NCI-H460 (cell line): ENCODE measurements around the gene PARP11. TPM values are rescaled to one million over a fixed set of nuclear protein-coding genes. Genes with fewer than 3 reads are reported as not detected.
A peak's percentile ranks its signal among the peaks of the same experiment; 100 is the strongest.

ENCODE experiments used
- DNase-seq: peaks from one replicate; pipeline ENCODE4 v3.0.0-alpha.2; 2016; ENCODE audit warnings: low read depth; ENCODE audit errors: extremely low read depth
- polyA plus RNA-seq: library from polyadenylated mRNA; depleted of rRNA; stranded (reverse); fragments of >200 nt; gene quantifications from 2 replicates; pipeline ENCODE4 v1.2.3, GENCODE V29; 2014; cell fraction: nucleus; rRNA removed
- total RNA-seq: library from RNA; depleted of rRNA; stranded (reverse); fragments of >200 nt; shearing (Covaris generic); gene quantifications from 2 replicates; pipeline ENCODE4 v1.2.3, GENCODE V29; 2014; rRNA removed

PARP11 gene
- 4.1 and 6.4 TPM in 2 replicates for total RNA-seq
- 0.92 and 1.0 TPM in 2 replicates for polyA plus RNA-seq

DNA sequence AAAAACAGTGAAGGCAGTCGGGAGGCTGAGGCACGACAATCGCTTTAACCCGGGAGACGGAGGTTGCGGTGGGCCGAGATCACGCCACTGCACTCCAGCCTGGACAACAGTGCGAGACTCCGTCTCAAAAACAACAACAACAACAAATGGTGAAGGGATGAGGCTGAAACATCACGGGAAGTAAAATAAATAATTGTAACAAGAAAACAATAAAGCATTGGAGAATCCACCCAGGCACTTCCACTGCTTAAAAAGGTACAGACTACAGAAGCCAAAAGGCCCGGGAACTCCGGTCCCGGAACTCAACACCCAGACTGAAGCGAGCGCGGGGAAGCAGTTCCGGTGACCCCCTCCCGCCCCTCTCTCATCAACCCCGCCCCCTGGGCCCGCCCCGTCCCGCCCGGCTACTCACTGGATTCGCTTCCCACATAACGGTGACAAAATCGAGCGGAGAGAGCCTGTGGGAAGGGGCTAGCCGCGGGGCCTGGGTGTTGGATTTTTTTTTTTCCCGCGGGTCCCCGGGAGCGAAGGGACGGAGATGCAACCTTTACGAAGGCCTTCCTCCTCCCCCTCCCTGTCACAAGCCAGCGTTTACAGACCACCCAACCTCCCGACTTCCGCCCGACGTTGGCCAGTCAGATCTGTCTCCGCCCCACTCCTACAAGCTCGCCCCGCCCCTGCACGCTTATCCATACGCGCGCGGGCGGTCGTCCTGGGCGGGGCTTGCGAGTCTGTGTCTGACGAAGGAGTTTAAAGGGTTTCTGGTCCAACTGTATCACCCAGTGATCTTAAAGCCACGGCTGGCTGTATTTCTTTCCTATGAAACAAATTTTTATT is at the start of gene PARP11:
Gene PARP11 (minus strand): TSS at position 600 of the 837 bp plus-strand sequence. CDS start 170 bp downstream, at position 430.
- peak; percentile 86 for DNase-seq

DNA sequence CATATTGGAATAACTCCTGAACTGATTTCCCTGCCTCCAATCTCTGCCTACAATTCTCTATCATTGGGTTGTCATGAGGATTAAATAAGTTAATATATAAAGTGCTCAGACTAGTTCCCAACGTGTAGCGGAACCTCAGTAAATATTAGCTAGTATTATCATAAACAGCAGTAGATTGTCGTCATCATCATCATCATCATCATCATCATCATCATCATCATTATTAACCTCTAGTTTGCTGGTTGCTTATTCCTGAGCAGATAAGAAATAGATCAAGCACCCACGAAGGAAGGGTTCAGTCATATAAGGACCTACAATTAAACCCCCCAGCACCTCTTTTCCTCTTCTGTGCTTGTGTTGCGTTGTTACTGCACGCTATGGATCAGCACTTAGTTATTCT is 48.8 kb upstream of the PARP11 start:
- no peak for DNase-seq

DNA sequence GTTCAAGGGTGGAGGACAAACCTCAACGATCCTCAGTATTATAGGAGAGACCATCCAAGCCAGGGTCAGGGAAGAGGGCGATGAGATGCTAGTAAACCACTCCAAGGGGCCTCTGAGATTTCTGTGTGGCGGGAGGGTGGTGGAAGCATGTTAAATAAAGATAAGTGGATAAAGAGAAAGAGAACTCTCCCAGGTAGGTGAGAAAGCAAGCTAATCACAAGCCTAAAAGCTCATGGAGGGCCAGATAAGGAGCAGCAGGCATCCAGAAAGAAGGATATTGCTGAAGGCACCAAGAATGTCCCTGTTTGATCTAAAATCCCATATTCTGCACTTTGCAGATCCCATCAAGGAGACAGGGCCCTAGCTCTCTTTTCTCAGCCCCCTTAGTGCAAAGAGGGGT is 48.3 kb upstream of the PARP11 start:
- no peak for DNase-seq

- DNase-seq = no peak
Measured at GRCh38 chr12:3921151-3921471, 47.9 kb upstream of the PARP11 start.

DNA sequence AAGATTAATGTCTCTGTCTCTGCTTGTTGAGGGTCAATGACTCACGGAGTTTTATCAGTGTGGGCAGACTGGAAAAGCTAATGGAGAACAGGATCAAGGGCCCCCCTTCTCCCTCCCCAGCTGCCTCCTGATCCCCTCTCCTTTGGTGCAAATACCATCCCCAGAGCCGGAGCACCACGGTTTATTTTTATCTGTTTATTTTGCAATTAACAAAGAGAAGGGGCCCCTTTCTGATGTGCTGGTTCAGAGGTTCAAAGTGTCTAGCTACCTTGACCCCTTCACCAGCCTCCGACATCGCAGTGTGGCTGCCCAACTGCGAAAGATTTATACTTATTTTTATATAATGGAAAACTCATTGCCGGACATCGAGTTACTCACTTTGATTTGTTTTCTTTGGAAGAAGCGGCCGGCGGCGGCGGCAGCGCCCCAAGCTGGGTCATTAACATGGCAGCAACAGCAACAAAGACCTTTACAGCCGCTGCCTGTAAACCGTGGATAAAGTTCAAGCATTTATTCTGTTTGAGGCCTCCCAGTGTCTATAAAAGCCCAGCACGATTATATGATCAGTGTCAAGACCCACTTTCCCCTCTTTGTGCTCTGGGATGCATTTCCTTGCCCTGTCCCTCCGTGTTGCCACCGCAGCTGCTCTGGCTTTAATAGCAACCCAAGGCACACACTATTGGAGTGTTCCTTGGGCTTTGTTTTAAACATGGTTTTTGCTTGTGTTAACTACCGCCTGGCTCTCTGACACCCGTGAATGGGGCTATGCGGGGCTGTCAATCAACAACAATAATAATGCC is 47.4 kb upstream of the PARP11 start:
- DNase-seq = no peak

GRCh38 chr12:3913278-3913677 is 40.1 kb upstream of the PARP11 start:
- DNase-seq = no peak

DNA sequence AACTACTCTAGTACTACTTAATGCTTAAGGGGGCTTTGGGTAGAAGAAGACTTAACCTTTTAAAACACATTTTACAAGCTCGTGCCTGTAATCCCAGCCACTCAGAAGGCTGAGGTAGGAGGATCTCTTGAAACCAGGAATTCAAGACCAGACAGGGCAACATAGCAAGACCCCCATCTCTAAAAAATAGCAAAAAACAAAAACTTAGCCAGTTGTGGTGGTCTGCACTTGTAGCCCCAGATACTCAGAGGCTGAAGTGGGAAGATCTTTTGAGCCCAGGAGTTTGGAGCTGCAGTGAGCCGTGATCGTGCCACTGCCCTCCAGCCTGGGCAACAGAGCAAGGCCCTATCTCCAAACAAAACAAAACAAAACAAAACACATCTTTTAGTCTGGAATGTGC is 39.7 kb upstream of the PARP11 start:
- DNase-seq = no peak

DNA sequence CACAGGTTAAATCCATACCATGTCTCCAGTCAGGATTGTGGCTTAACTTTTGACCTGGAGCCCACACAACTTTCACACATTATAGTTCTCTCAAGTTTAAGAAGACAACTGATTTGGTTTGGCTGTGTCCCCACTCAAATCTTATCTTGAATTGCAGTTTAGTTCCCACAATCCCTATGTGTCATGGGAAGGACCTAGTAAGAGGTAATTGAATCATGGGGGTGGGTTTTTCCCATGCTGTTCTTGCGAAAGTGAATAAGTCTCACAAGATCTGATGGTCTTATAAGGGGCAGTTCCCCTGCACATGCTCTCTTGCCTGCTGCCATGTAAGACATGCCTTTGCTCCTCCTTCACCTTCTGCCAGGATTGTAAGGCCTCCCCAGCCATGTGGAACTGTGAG is 38.2 kb upstream of the PARP11 start:
- DNase-seq = no peak

DNA sequence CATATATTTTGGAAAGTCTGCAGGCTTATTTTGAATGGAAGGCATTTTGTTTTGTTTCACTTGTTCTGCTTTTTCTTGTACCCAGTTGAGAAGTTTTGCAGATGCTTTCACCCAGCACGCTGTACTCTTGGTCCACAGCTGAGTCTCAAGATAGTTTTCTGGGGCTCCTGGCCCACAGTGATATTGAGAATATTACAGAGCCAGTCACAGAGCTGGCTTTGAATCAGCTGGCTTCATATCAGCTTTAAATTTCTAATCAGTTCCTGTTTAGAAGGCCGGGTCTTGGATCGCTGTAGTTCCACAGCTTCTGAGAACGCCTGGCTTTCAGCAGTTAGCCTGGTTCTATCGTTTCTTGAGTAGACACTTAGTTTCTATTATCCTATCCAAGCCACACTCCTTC is 32.5 kb upstream of the PARP11 start:
- DNase-seq = no peak

DNA sequence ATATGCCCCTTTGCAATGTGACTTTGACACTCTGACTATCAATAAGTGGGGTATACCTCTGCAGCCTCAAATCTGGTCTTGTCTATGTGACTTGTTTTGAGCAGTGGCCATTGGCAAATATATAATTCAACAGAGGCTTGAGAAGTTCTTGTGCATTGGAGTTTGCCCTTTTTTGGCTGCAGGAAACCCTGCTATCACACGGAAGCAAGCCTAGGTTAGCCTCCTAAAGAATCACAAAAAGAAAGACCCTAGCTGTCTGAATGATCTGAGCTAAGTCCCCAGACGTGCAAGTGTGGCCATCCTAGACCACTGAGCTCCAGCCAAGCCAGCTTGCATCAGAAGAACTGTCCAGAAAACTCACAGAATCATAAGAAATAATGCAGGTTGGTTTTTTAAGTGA is 31.8 kb upstream of the PARP11 start:
- no peak for DNase-seq

DNA sequence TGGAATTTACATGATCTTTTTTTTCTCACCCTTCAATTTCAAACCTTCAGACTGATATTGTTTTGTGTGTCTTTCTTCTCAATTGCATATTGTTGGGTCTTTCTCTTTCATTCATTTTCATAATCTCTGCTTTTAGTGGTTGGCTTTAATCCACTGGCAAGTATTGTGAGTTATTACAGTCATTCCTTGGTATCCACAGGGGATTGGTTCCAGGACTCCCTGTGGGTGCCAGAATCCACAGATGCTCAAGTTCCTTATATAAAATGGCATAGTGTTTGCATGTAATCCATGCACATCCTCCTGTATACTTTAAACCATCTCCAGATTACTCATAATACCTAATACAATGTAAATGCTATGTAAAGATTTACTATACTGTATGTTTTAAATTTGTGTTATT is 29.7 kb upstream of the PARP11 start:
- no peak for DNase-seq

- no peak for DNase-seq
Measured at GRCh38 chr12:3901116-3901515, 27.9 kb upstream of the PARP11 start.

- DNase-seq = no peak
Measured at GRCh38 chr12:3898756-3899155, 25.6 kb upstream of the PARP11 start.

GRCh38 chr12:3897371-3897971 is 24.3 kb upstream of the PARP11 start:
- no peak for DNase-seq

GRCh38 chr12:3896801-3897351 is 23.7 kb upstream of the PARP11 start:
- DNase-seq = no peak

- no peak for DNase-seq
Measured at GRCh38 chr12:3896356-3896755, 23.2 kb upstream of the PARP11 start.

- DNase-seq = no peak
Measured at GRCh38 chr12:3892631-3893030, 19.4 kb upstream of the PARP11 start.

DNA sequence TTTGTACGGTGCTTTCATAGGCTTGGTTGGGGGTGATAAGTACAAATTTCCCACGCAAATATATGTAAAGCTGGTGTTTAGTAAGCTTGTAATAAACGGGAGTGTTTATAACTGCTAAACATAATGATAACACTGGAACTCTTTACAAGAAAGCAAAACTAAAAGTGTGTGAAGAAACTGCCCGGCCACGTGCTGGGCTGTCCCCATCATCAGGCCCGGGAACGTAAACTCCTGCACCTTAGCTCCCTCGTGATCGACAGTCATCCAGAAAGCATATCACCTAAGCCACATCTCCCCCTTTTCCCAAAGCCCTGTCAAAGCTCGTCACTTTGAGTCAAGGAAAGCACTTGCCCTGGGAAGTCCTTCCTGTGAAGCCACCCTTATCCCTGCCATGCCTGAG is 18.0 kb upstream of the PARP11 start:
- DNase-seq = no peak

DNA sequence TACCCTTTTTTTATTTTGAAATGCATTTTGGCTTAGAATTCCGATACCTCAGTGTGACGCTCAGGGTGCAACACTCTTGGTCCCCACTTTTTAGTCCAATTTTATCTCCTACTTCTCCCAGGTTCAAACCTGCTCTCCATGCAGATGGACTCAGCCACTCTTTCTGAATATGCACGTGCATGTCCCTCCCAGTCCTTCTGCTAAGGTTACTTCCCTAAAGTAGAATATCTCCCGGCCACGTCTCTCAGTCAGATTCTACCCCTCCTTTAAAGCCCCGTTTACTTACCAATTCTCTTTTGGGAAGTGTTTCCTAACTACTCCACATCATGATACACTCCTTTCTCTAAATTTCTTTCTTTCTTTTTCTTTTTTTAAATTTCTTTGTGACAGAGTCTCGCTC is 15.5 kb upstream of the PARP11 start:
- no peak for DNase-seq

DNA sequence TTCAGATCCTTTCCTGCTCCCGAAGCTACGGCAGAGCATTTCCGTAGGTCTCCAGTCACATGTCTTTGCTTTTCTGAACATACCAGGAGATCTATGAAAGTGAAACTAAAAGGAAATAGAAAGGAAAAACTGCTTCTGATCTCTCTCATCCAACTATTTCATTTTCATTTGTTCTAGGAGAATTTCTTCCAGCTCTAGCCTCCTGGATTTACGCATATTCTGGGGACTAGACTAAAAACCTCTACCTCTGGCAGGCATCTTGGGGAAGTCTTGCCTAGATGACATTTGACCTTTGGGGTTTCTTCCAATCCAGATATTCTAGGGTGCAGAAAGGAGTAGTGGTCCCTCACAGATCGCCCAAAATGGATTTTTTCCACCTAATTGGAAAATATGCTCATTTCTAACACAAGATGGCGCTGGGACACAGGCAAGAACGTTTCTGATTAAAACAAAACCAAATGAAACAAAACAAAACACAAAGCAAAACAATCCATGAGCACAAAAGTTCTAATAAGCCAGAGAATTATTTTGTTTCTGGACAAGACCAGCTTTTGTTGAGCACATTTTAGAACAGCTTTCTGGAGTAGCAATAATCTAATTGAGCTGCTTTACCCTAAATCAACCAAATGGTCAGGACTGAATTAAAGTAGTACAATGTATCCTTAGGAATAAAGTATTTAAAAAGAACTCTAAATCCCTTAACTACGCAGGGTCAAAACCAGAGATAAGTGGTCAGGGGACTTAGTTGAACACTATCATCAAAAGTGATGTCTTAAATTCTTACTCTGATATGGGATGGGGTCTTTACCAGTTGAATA is 12.3 kb upstream of the PARP11 start:
- DNase-seq = peak; percentile 13
